ENCODE results near the gene MT1HL1. TPM values are rescaled to one million over a fixed set of nuclear protein-coding genes. Genes with fewer than 3 reads are reported as not detected.

The MT1HL1 gene
- total and polyA plus RNA-seq, 2 experiments from 2014 or later = not detected

- WGBS, 2 experiments (ENCODE audit: low coverage in 1 of 2, low lambda C conversion rate in 2 of 2, missing lambda C conversion rate in 2 of 2) = 20 to 28% methylated on average over 1 of the region's 1 CpG
- in situ Hi-C loops (cut with MboI) = no loop called here
- TF ChIP-seq EZH2phosphoT487 (IDR thresholded peaks at IDR 0.05; ENCODE audit: insufficient read depth, low read depth) (no peak), EZH2 (IDR thresholded peaks at IDR 0.05; ENCODE audit: insufficient read depth, poor library complexity, severe bottlenecking) (no peak)
Measured at GRCh38 chr1:237016626-237017025, 12.4 kb upstream of the MT1HL1 start.

GRCh38 chr1:237013608-237014007, 9.4 kb upstream of the MT1HL1 start:
- in situ Hi-C loops (cut with MboI) = no loop called here
- no peak for DNase-seq
- no peak overlapping the region for H3K27ac ChIP-seq
- no peak overlapping the region for H3K9ac ChIP-seq
- WGBS, 2 experiments (ENCODE audit: low coverage in 1 of 2, low lambda C conversion rate in 2 of 2, missing lambda C conversion rate in 2 of 2) = 9 to 12% methylated on average over 5 of the region's 5 CpGs
- H3K4me2 ChIP-seq (ENCODE audit: unreplicated experiment) = no peak overlapping the region
- H3K4me1 ChIP-seq (ENCODE audit: insufficient read depth) = no peaks in the 10 kb centered on the region
- no peaks in the 10 kb centered on the region for H3F3A ChIP-seq (ENCODE audit: insufficient read depth)
- no peak overlapping the region for H3K4me3 ChIP-seq
- no peaks in the 10 kb centered on the region for H3K36me3 ChIP-seq (ENCODE audit: low read depth)
- no peak for TF ChIP-seq EZH2 (IDR thresholded peaks at IDR 0.05; ENCODE audit: insufficient read depth, poor library complexity, severe bottlenecking)
- TF ChIP-seq EZH2phosphoT487 (IDR thresholded peaks at IDR 0.05; ENCODE audit: insufficient read depth, low read depth) = no peak
- no peak overlapping the region for H2AFZ ChIP-seq
- H3K9me3 ChIP-seq (ENCODE audit: low read depth) = no peaks in the 10 kb centered on the region
- no peaks in the 10 kb centered on the region for H3K79me2 ChIP-seq (ENCODE audit: insufficient read depth)
- no peaks in the 10 kb centered on the region for H4K20me1 ChIP-seq (ENCODE audit: insufficient read depth)
- H3K9me2 ChIP-seq (ENCODE audit: insufficient read depth) = no peaks in the 10 kb centered on the region
- no peaks in the 10 kb centered on the region for H3K27me3 ChIP-seq (replicated peaks; ENCODE audit: insufficient read depth)

More at GRCh38 chr1:237016626-237017025, 12.4 kb upstream of the MT1HL1 start:
- no peaks in the 10 kb centered on the region for H4K20me1 ChIP-seq (ENCODE audit: insufficient read depth)
- H3K36me3 ChIP-seq (ENCODE audit: low read depth) = no peaks in the 10 kb centered on the region
- H3K9me3 ChIP-seq (ENCODE audit: low read depth) = no peaks in the 10 kb centered on the region
- H3K27me3 ChIP-seq (replicated peaks; ENCODE audit: insufficient read depth) = no peaks in the 10 kb centered on the region
- H3K9me2 ChIP-seq (ENCODE audit: insufficient read depth) = no peaks in the 10 kb centered on the region
- no peaks in the 10 kb centered on the region for H3F3A ChIP-seq (ENCODE audit: insufficient read depth)
- no peak for DNase-seq
- no peaks in the 10 kb centered on the region for H3K4me1 ChIP-seq (ENCODE audit: insufficient read depth)
- no peak overlapping the region for H3K4me3 ChIP-seq
- H3K4me2 ChIP-seq (ENCODE audit: unreplicated experiment) = no peak overlapping the region
- H3K27ac ChIP-seq = no peak overlapping the region
- no peaks in the 10 kb centered on the region for H3K79me2 ChIP-seq (ENCODE audit: insufficient read depth)
- H2AFZ ChIP-seq = no peak overlapping the region
- H3K9ac ChIP-seq = no peak overlapping the region

GRCh38 chr1:237012788-237013383, 8.6 kb upstream of the MT1HL1 start:
- Histone ChIP-seq H3K79me2 (ENCODE audit: insufficient read depth) (no peaks in the 10 kb centered on the region), H3K4me3 (no peak overlapping the region), H3K9me2 (ENCODE audit: insufficient read depth) (no peaks in the 10 kb centered on the region), H3K9me3 (ENCODE audit: low read depth) (no peaks in the 10 kb centered on the region), H2AFZ (no peak overlapping the region), H3K9ac (no peak overlapping the region), H4K20me1 (ENCODE audit: insufficient read depth) (no peaks in the 10 kb centered on the region), H3F3A (ENCODE audit: insufficient read depth) (no peaks in the 10 kb centered on the region), H3K27ac (no peak overlapping the region), H3K4me1 (ENCODE audit: insufficient read depth) (no peaks in the 10 kb centered on the region), H3K36me3 (ENCODE audit: low read depth) (no peaks in the 10 kb centered on the region), H3K4me2 (ENCODE audit: unreplicated experiment) (no peak overlapping the region), H3K27me3 (replicated peaks; ENCODE audit: insufficient read depth) (no peaks in the 10 kb centered on the region)
- no peak for DNase-seq
- TF ChIP-seq EZH2 (IDR thresholded peaks at IDR 0.05; ENCODE audit: insufficient read depth, poor library complexity, severe bottlenecking) (no peak), EZH2phosphoT487 (IDR thresholded peaks at IDR 0.05; ENCODE audit: insufficient read depth, low read depth) (no peak)
- WGBS, 2 experiments (ENCODE audit: low coverage in 1 of 2, low lambda C conversion rate in 2 of 2, missing lambda C conversion rate in 2 of 2) = 23% methylated on average over 15 of the region's 15 CpGs
- in situ Hi-C loops (cut with MboI) = no loop called here

GRCh38 chr1:237012361-237012760, 8.1 kb upstream of the MT1HL1 start:
- no peaks in the 10 kb centered on the region for H3F3A ChIP-seq (ENCODE audit: insufficient read depth)
- no peaks in the 10 kb centered on the region for H3K36me3 ChIP-seq (ENCODE audit: low read depth)
- H3K4me3 ChIP-seq = no peak overlapping the region
- TF ChIP-seq EZH2 (IDR thresholded peaks at IDR 0.05; ENCODE audit: insufficient read depth, poor library complexity, severe bottlenecking) = no peak
- no peak overlapping the region for H2AFZ ChIP-seq
- no peak overlapping the region for H3K4me2 ChIP-seq (ENCODE audit: unreplicated experiment)
- WGBS, 2 experiments (ENCODE audit: low coverage in 1 of 2, low lambda C conversion rate in 2 of 2, missing lambda C conversion rate in 2 of 2) = 38 to 47% methylated on average over 5 of the region's 5 CpGs
- H3K4me1 ChIP-seq (ENCODE audit: insufficient read depth) = no peaks in the 10 kb centered on the region
- in situ Hi-C loops (cut with MboI) = no loop called here
- no peaks in the 10 kb centered on the region for H3K79me2 ChIP-seq (ENCODE audit: insufficient read depth)
- H3K9me3 ChIP-seq (ENCODE audit: low read depth) = no peaks in the 10 kb centered on the region
- no peaks in the 10 kb centered on the region for H3K9me2 ChIP-seq (ENCODE audit: insufficient read depth)
- H4K20me1 ChIP-seq (ENCODE audit: insufficient read depth) = no peaks in the 10 kb centered on the region
- no peaks in the 10 kb centered on the region for H3K27me3 ChIP-seq (replicated peaks; ENCODE audit: insufficient read depth)
- no peak for DNase-seq
- no peak overlapping the region for H3K9ac ChIP-seq
- H3K27ac ChIP-seq = no peak overlapping the region

GRCh38 chr1:237011432-237011831, 7.2 kb upstream of the MT1HL1 start:
- TF ChIP-seq EZH2phosphoT487 (IDR thresholded peaks at IDR 0.05; ENCODE audit: insufficient read depth, low read depth) (no peak), EZH2 (IDR thresholded peaks at IDR 0.05; ENCODE audit: insufficient read depth, poor library complexity, severe bottlenecking) (no peak)
- in situ Hi-C loops (cut with MboI) = no loop called here
- no peak overlapping the region for H2AFZ ChIP-seq
- no peaks in the 10 kb centered on the region for H3K36me3 ChIP-seq (ENCODE audit: low read depth)
- no peaks in the 10 kb centered on the region for H4K20me1 ChIP-seq (ENCODE audit: insufficient read depth)
- DNase-seq = no peak
- no peaks in the 10 kb centered on the region for H3K9me2 ChIP-seq (ENCODE audit: insufficient read depth)
- 3 to 12% methylated on average over 3 of the region's 3 CpGs for WGBS, 2 experiments (ENCODE audit: low coverage in 1 of 2, low lambda C conversion rate in 2 of 2, missing lambda C conversion rate in 2 of 2)
- no peaks in the 10 kb centered on the region for H3K79me2 ChIP-seq (ENCODE audit: insufficient read depth)
- no peaks in the 10 kb centered on the region for H3K4me1 ChIP-seq (ENCODE audit: insufficient read depth)
- H3K9ac ChIP-seq = no peak overlapping the region
- no peak overlapping the region for H3K4me2 ChIP-seq (ENCODE audit: unreplicated experiment)
- H3K27me3 ChIP-seq (replicated peaks; ENCODE audit: insufficient read depth) = no peaks in the 10 kb centered on the region
- H3K9me3 ChIP-seq (ENCODE audit: low read depth) = no peaks in the 10 kb centered on the region
- no peaks in the 10 kb centered on the region for H3F3A ChIP-seq (ENCODE audit: insufficient read depth)
- H3K4me3 ChIP-seq = no peak overlapping the region
- H3K27ac ChIP-seq = no peak overlapping the region

All from GM23248 (cell line).